Smooth muscle cell (in vitro differentiated cells): Measurements from ENCODE around the gene PUM2. TPM values are rescaled to one million over a fixed set of nuclear protein-coding genes. Genes with fewer than 3 reads are reported as not detected.

Experiments
- DNase-seq: peaks from one replicate; lab custom pipeline; 2025; ENCODE audit not compliant: unreplicated experiment; lab: John Stamatoyannopoulos, UW
- H2AFZ ChIP-seq: fragments of 200-600 bp; sonication (generic); 2 replicates; pipeline ENCODE4 v1.6.0; 2016; ENCODE audit warnings: antibody characterized with exemption, low read depth, mild to moderate bottlenecking
- H3F3A ChIP-seq: fragments of 200-600 bp; sonication (generic); 2 replicates; pipeline ENCODE4 v1.6.0; 2017; ENCODE audit warnings: antibody characterized with exemption, low read depth
- H3K27ac ChIP-seq: fragments of 200-600 bp; sonication (generic); 2 replicates; pipeline ENCODE4 v1.5.1; 2016; ENCODE audit warnings: low read depth, mild to moderate bottlenecking
- H3K27me3 ChIP-seq: fragments of 200-600 bp; sonication (generic); 2 replicates; pipeline ENCODE4 v1.6.1; 2016; ENCODE audit warnings: low read depth, mild to moderate bottlenecking
- H3K36me3 ChIP-seq: fragments of 200-600 bp; sonication (generic); 2 replicates; pipeline ENCODE4 v1.5.1; 2016; ENCODE audit warnings: low read depth
- H3K4me1 ChIP-seq: fragments of 200-600 bp; sonication (generic); 2 replicates; pipeline ENCODE4 v1.5.1; 2016; ENCODE audit warnings: low read depth
- H3K4me2 ChIP-seq: fragments of 200-600 bp; sonication (generic); 2 replicates; pipeline ENCODE4 v1.6.0; 2016; ENCODE audit warnings: mild to moderate bottlenecking
- H3K4me3 ChIP-seq: fragments of 200-600 bp; sonication (generic); 2 replicates; pipeline ENCODE4 v1.5.1; 2016; ENCODE audit warnings: mild to moderate bottlenecking
- H3K79me2 ChIP-seq: fragments of 200-600 bp; sonication (generic); 2 replicates; pipeline ENCODE4 v1.6.0; 2016; ENCODE audit warnings: low read depth, mild to moderate bottlenecking
- H3K9ac ChIP-seq: fragments of 200-600 bp; sonication (generic); 2 replicates; pipeline ENCODE4 v1.6.0; 2016; ENCODE audit warnings: low read depth
- H3K9me3 ChIP-seq: fragments of 200-600 bp; sonication (generic); replicated peaks from 2 replicates; pipeline ENCODE4 v1.5.1; 2016; ENCODE audit warnings: low read depth
- H4K20me1 ChIP-seq: fragments of 200-600 bp; sonication (generic); 2 replicates; pipeline ENCODE4 v1.6.0; 2016; ENCODE audit warnings: low read depth
- WGBS: methylation state at CpG from one replicate; pipeline ENCODE4 v1.1.7; 2016; ENCODE audit warnings: low lambda C conversion rate; 5-methylcytosine and 5-hydroxymethylcytosine counted together
- polyA plus RNA-seq: library from polyadenylated mRNA; unstranded; fragments of >200 nt; fragmentation: Nextera tagmentation; extraction: Ambion mirVana; gene quantifications from 2 replicates; pipeline ENCODE4 v1.2.1, GENCODE V29; 2016
- total RNA-seq: library from RNA; depleted of rRNA; stranded (reverse); fragments of >200 nt; gene quantifications from 2 replicates; pipeline ENCODE4 v1.2.3, GENCODE V29; 2014
- TF ChIP-seq, protein P1 (sequence below): fragments of 200-600 bp; sonication (generic); IDR thresholded peaks from 2 replicates; pipeline ENCODE4 v1.5.1; 2017; ENCODE audit warnings: borderline replicate concordance, mild to moderate bottlenecking, antibody characterized with exemption; ENCODE audit not compliant: insufficient read depth, poor library complexity, severe bottlenecking

PUM2 gene
- total and polyA plus RNA-seq, 2 experiments from 2014 or later, result 5.2 to 42.0 TPM

GRCh38 chr2:20229322-20230113, 121.1 kb downstream of the PUM2 start:
- TF ChIP-seq, protein P1, sequence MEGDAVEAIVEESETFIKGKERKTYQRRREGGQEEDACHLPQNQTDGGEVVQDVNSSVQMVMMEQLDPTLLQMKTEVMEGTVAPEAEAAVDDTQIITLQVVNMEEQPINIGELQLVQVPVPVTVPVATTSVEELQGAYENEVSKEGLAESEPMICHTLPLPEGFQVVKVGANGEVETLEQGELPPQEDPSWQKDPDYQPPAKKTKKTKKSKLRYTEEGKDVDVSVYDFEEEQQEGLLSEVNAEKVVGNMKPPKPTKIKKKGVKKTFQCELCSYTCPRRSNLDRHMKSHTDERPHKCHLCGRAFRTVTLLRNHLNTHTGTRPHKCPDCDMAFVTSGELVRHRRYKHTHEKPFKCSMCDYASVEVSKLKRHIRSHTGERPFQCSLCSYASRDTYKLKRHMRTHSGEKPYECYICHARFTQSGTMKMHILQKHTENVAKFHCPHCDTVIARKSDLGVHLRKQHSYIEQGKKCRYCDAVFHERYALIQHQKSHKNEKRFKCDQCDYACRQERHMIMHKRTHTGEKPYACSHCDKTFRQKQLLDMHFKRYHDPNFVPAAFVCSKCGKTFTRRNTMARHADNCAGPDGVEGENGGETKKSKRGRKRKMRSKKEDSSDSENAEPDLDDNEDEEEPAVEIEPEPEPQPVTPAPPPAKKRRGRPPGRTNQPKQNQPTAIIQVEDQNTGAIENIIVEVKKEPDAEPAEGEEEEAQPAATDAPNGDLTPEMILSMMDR, result no peak
- Histone ChIP-seq H3K36me3 (no peaks in the 10 kb centered on the region), H3K9me3 (no peaks in the 10 kb centered on the region), H2AFZ (no peak overlapping the region), H3K4me1 (peaks cover 3% of the 10 kb centered on the region), H3K4me3 (no peak overlapping the region), H3K4me2 (no peak overlapping the region), H4K20me1 (no peaks in the 10 kb centered on the region), H3K27me3 (no peaks in the 10 kb centered on the region), H3K79me2 (no peaks in the 10 kb centered on the region), H3K9ac (no peak overlapping the region), H3K27ac (no peak overlapping the region), H3F3A (no peaks in the 10 kb centered on the region)
- 86% methylated on average over 8 of the region's 8 CpGs for WGBS
- DNase-seq, result no peak

DNA sequence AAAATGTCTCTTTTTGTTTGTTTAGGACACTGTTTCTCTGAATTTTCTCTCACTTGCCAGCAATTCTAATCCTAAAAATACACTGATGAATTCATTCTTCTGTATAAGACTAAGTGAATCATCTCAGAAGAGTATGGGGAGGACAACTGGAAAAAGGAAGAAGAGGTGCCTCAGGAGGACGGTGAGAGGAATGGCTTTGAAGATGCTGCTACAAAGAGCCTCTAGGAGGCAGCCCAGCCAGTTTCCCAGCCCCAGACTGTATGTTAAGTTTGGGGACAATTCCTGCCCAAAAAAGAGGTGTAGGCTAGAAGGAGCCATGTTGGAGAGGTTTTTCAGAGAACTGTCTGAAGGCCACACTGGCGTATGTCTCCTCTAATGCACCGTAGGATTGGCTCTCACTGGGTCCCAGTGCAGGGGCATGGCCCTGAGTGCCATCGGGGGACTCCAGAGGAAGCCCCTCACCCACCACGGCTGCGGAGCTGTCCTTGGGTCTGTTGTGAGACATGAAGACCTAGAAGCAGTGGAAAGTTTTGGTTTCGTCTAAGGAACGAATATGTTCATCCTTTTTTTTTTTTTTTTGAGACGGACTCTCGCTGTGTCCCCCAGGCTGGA, 122.6 kb downstream of the PUM2 start:
- TF ChIP-seq, protein P1, result no peak
- H3K9me3 ChIP-seq, result no peaks in the 10 kb centered on the region
- no peaks in the 10 kb centered on the region for H3K27me3 ChIP-seq
- no peak for DNase-seq
- H3K79me2 ChIP-seq, result no peaks in the 10 kb centered on the region
- no peaks in the 10 kb centered on the region for H3F3A ChIP-seq
- no peak overlapping the region for H3K27ac ChIP-seq
- no peak overlapping the region for H3K9ac ChIP-seq
- H3K36me3 ChIP-seq, result no peaks in the 10 kb centered on the region
- H3K4me3 ChIP-seq, result no peak overlapping the region
- H3K4me2 ChIP-seq, result no peak overlapping the region
- no peak overlapping the region for H2AFZ ChIP-seq
- H3K4me1 ChIP-seq, result peaks cover 10% of the 10 kb centered on the region
- no peaks in the 10 kb centered on the region for H4K20me1 ChIP-seq
- 90% methylated on average over 10 of the region's 10 CpGs for WGBS

- H3K36me3 ChIP-seq, result no peaks in the 10 kb centered on the region
- no peaks in the 10 kb centered on the region for H3K27me3 ChIP-seq
- DNase-seq, result no peak
- WGBS, result 93% methylated on average over 14 of the region's 14 CpGs
- TF ChIP-seq, protein P1, result no peak
- H4K20me1 ChIP-seq, result no peaks in the 10 kb centered on the region
- peaks cover 28% of the 10 kb centered on the region for H3K4me1 ChIP-seq
- H3K4me2 ChIP-seq, result no peak overlapping the region
- H3K79me2 ChIP-seq, result no peaks in the 10 kb centered on the region
- H3K27ac ChIP-seq, result no peak overlapping the region
- no peak overlapping the region for H2AFZ ChIP-seq
- H3F3A ChIP-seq, result peaks cover 2% of the 10 kb centered on the region
- no peaks in the 10 kb centered on the region for H3K9me3 ChIP-seq
- no peak overlapping the region for H3K4me3 ChIP-seq
- no peak overlapping the region for H3K9ac ChIP-seq
Measured at GRCh38 chr2:20226152-20226545, 124.5 kb downstream of the PUM2 start.
